ENCODE measurements around the gene SPHKAP. TPM values are rescaled to one million over a fixed set of nuclear protein-coding genes. Genes with fewer than 3 reads are reported as not detected.

The SPHKAP gene
- total and polyA plus RNA-seq, 2 donors (not counting 1 experiment from before 2014, with no cell fraction given) = not detected

- Histone ChIP-seq H4K20me1 (ENCODE audit: control insufficient read depth, extremely low read depth, insufficient read depth, low read length) (no peaks in the 10 kb centered on the region), H3K27me3 (ENCODE audit: control insufficient read depth, insufficient read depth, low read length) (no peaks in the 10 kb centered on the region), H3K9me3 (ENCODE audit: control insufficient read depth, insufficient read depth, low read depth, low read length) (no peaks in the 10 kb centered on the region), H3K27ac (ENCODE audit: insufficient read depth, low read length) (no peak overlapping the region), H3K4me3 (replicated peaks in 1 of 4; ENCODE audit: control extremely low read depth in 1 of 4, insufficient read depth in 1 of 4, low read depth in 3 of 4, low read length in 4 of 4) (no peak overlapping the region), H3K9ac (ENCODE audit: insufficient read depth, low read length) (no peak overlapping the region), H3K79me2 (ENCODE audit: control insufficient read depth, insufficient read depth, low read length) (no peaks in the 10 kb centered on the region), H3K36me3 (ENCODE audit: control insufficient read depth, insufficient read depth, low read length) (no peaks in the 10 kb centered on the region), H2AFZ (ENCODE audit: low read length) (no peak overlapping the region), H3K4me1 (ENCODE audit: control insufficient read depth, extremely low read depth, insufficient read depth, low read length) (no peaks in the 10 kb centered on the region), H3K4me2 (ENCODE audit: extremely low read depth, insufficient read depth, low read length) (no peak overlapping the region)
- DNase-seq (ENCODE audit: low read depth in 2 of 2) = no peak
- TF ChIP-seq CTCF (conservative IDR thresholded peaks at IDR 0.05 in 1 of 2, IDR thresholded peaks at IDR 0.05 in 1 of 2; ENCODE audit: low read depth in 1 of 2, low read length in 2 of 2) = no peak
- TF ChIP-seq EZH2 (IDR thresholded peaks at IDR 0.05; ENCODE audit: low read length, missing control alignments) = no peak
These were observed 163.2 kb downstream of the SPHKAP start for GRCh38 chr2:228018311-228018710.

- Histone ChIP-seq H3K4me2 (ENCODE audit: extremely low read depth, insufficient read depth, low read length) (no peak overlapping the region), H3K9ac (ENCODE audit: insufficient read depth, low read length) (no peak overlapping the region)
These were observed 163.7 kb downstream of the SPHKAP start for GRCh38 chr2:228017784-228018183.

GRCh38 chr2:228016402-228016801 is 165.1 kb downstream of the SPHKAP start:
- Histone ChIP-seq H3K9ac (ENCODE audit: insufficient read depth, low read length) (no peak overlapping the region), H3K27me3 (ENCODE audit: control insufficient read depth, insufficient read depth, low read length) (no peaks in the 10 kb centered on the region), H3K9me3 (ENCODE audit: control insufficient read depth, insufficient read depth, low read depth, low read length) (no peaks in the 10 kb centered on the region), H3K4me3 (replicated peaks in 1 of 4; ENCODE audit: control extremely low read depth in 1 of 4, insufficient read depth in 1 of 4, low read depth in 3 of 4, low read length in 4 of 4) (no peak overlapping the region), H3K79me2 (ENCODE audit: control insufficient read depth, insufficient read depth, low read length) (no peaks in the 10 kb centered on the region), H2AFZ (ENCODE audit: low read length) (no peak overlapping the region), H3K36me3 (ENCODE audit: control insufficient read depth, insufficient read depth, low read length) (no peaks in the 10 kb centered on the region), H3K4me1 (ENCODE audit: control insufficient read depth, extremely low read depth, insufficient read depth, low read length) (no peaks in the 10 kb centered on the region), H3K4me2 (ENCODE audit: extremely low read depth, insufficient read depth, low read length) (no peak overlapping the region), H4K20me1 (ENCODE audit: control insufficient read depth, extremely low read depth, insufficient read depth, low read length) (no peaks in the 10 kb centered on the region), H3K27ac (ENCODE audit: insufficient read depth, low read length) (no peak overlapping the region)
- no peak for TF ChIP-seq CTCF (conservative IDR thresholded peaks at IDR 0.05 in 1 of 2, IDR thresholded peaks at IDR 0.05 in 1 of 2; ENCODE audit: low read depth in 1 of 2, low read length in 2 of 2)
- TF ChIP-seq EZH2 (IDR thresholded peaks at IDR 0.05; ENCODE audit: low read length, missing control alignments) = no peak
- no peak for DNase-seq (ENCODE audit: low read depth in 2 of 2)

More at GRCh38 chr2:228017784-228018183, 163.7 kb downstream of the SPHKAP start:
- Histone ChIP-seq H3K79me2 (ENCODE audit: control insufficient read depth, insufficient read depth, low read length) (no peaks in the 10 kb centered on the region), H3K9me3 (ENCODE audit: control insufficient read depth, insufficient read depth, low read depth, low read length) (no peaks in the 10 kb centered on the region), H3K36me3 (ENCODE audit: control insufficient read depth, insufficient read depth, low read length) (no peaks in the 10 kb centered on the region), H3K4me1 (ENCODE audit: control insufficient read depth, extremely low read depth, insufficient read depth, low read length) (no peaks in the 10 kb centered on the region), H3K4me3 (replicated peaks in 1 of 4; ENCODE audit: control extremely low read depth in 1 of 4, insufficient read depth in 1 of 4, low read depth in 3 of 4, low read length in 4 of 4) (no peak overlapping the region), H4K20me1 (ENCODE audit: control insufficient read depth, extremely low read depth, insufficient read depth, low read length) (no peaks in the 10 kb centered on the region), H2AFZ (ENCODE audit: low read length) (no peak overlapping the region), H3K27me3 (ENCODE audit: control insufficient read depth, insufficient read depth, low read length) (no peaks in the 10 kb centered on the region), H3K27ac (ENCODE audit: insufficient read depth, low read length) (no peak overlapping the region)
- no peak for DNase-seq (ENCODE audit: low read depth in 2 of 2)
- TF ChIP-seq EZH2 (IDR thresholded peaks at IDR 0.05; ENCODE audit: low read length, missing control alignments) (no peak), CTCF (conservative IDR thresholded peaks at IDR 0.05 in 1 of 2, IDR thresholded peaks at IDR 0.05 in 1 of 2; ENCODE audit: low read depth in 1 of 2, low read length in 2 of 2) (no peak)
